Measurements from ENCODE around the gene HIKESHI.
"Not testable (repeated sequence)": the region's sequence is repeated elsewhere in the genome, so short reads cannot be mapped to it uniquely, and the experiment has no call there.

HIKESHI gene

GRCh38 chr11:86292912-86293616, 9.0 kb upstream of the HIKESHI start:
- H3K4me3 ChIP-seq (ENCODE audit: low read depth, low read length): no peak overlapping the region

GRCh38 chr11:86294026-86294425, 8.0 kb upstream of the HIKESHI start:
- H3K4me3 ChIP-seq (ENCODE audit: low read depth, low read length): no peak overlapping the region

- peak overlapping the region; percentile 99 for H3K4me3 ChIP-seq (ENCODE audit: low read depth, low read length)
These were observed 323 bp upstream of the HIKESHI start for GRCh38 chr11:86301742-86302091.

GRCh38 chr11:86303257-86303656, 1.2 kb downstream of the HIKESHI start:
- peak overlapping the region; percentile 99 for H3K4me3 ChIP-seq (ENCODE audit: low read depth, low read length)

GRCh38 chr11:86308710-86309109, 6.7 kb downstream of the HIKESHI start:
- H3K4me3 ChIP-seq (ENCODE audit: low read depth, low read length): not testable (repeated sequence)

- no peak overlapping the region for H3K4me3 ChIP-seq (ENCODE audit: low read depth, low read length)
These were observed 11.8 kb downstream of the HIKESHI start for GRCh38 chr11:86313793-86314192.

GRCh38 chr11:86314636-86315035, 12.6 kb downstream of the HIKESHI start:
- H3K4me3 ChIP-seq (ENCODE audit: low read depth, low read length): no peak overlapping the region

GRCh38 chr11:86335131-86335767, 33.2 kb downstream of the HIKESHI start:
- no peak overlapping the region for H3K4me3 ChIP-seq (ENCODE audit: low read depth, low read length)

- H3K4me3 ChIP-seq (ENCODE audit: low read depth, low read length): no peak overlapping the region
These were observed 35.2 kb downstream of the HIKESHI start for GRCh38 chr11:86337227-86337626.

- no peak overlapping the region for H3K4me3 ChIP-seq (ENCODE audit: low read depth, low read length)
These were observed 39.3 kb downstream of the HIKESHI start for GRCh38 chr11:86341382-86341781.

GRCh38 chr11:86346513-86346912, 44.5 kb downstream of the HIKESHI start:
- H3K4me3 ChIP-seq (ENCODE audit: low read depth, low read length): no peak overlapping the region

GRCh38 chr11:86355256-86355655, 53.2 kb downstream of the HIKESHI start:
- no peak overlapping the region for H3K4me3 ChIP-seq (ENCODE audit: low read depth, low read length)

- H3K4me3 ChIP-seq (ENCODE audit: low read depth, low read length): not testable (repeated sequence)
These were observed 55.4 kb downstream of the HIKESHI start for GRCh38 chr11:86357412-86357811.

GRCh38 chr11:86358720-86359119, 56.7 kb downstream of the HIKESHI start:
- H3K4me3 ChIP-seq (ENCODE audit: low read depth, low read length): no peak overlapping the region

- H3K4me3 ChIP-seq (ENCODE audit: low read depth, low read length): no peak overlapping the region
These were observed 58.8 kb downstream of the HIKESHI start for GRCh38 chr11:86360775-86361395.

GRCh38 chr11:86363424-86363823, 61.4 kb downstream of the HIKESHI start:
- no peak overlapping the region for H3K4me3 ChIP-seq (ENCODE audit: low read depth, low read length)

- H3K4me3 ChIP-seq (ENCODE audit: low read depth, low read length): no peak overlapping the region
These were observed 63.5 kb downstream of the HIKESHI start for GRCh38 chr11:86365546-86365945.

GRCh38 chr11:86369668-86370067, 67.6 kb downstream of the HIKESHI start:
- no peak overlapping the region for H3K4me3 ChIP-seq (ENCODE audit: low read depth, low read length)

- H3K4me3 ChIP-seq (ENCODE audit: low read depth, low read length): no peak overlapping the region
These were observed 68.1 kb downstream of the HIKESHI start for GRCh38 chr11:86370171-86370570.

GRCh38 chr11:86370922-86371594, 69.0 kb downstream of the HIKESHI start:
- H3K4me3 ChIP-seq (ENCODE audit: low read depth, low read length): no peak overlapping the region

- H3K4me3 ChIP-seq (ENCODE audit: low read depth, low read length): no peak overlapping the region
These were observed 70.0 kb downstream of the HIKESHI start for GRCh38 chr11:86372041-86372440.

- H3K4me3 ChIP-seq (ENCODE audit: low read depth, low read length): no peak overlapping the region
These were observed 70.5 kb downstream of the HIKESHI start for GRCh38 chr11:86372586-86372985.

Data from iPS-11a (cell line).